Endothelial cell of umbilical vein (primary cell): ENCODE measurements around the gene TXNRD3. TPM values are rescaled to one million over a fixed set of nuclear protein-coding genes. Genes with fewer than 3 reads are reported as not detected.

Source experiments
- BruUV-seq: library from RNA; stranded (reverse); fragments of 400-500 nt; replicated peaks from 2 replicates; lab custom pipeline; 2021; lab: Mats Ljungman, UMichigan
- CTCF ChIA-PET: fragments of 300-600, 350-600 bp; sonication (Branson Sonifier 250); formaldehyde crosslinking; loops from one replicate; lab custom pipeline; 2021; ENCODE audit warnings: antibody characterized with exemption, inconsistent platforms; lab: Charles Lee
- POLR2A ChIA-PET: fragments of 300-600, 350-600 bp; sonication (Branson Sonifier 250); formaldehyde crosslinking; loops from one replicate; lab custom pipeline; 2021; ENCODE audit warnings: antibody characterized with exemption, inconsistent platforms; lab: Charles Lee
- DNase-seq: peaks from one replicate; pipeline ENCODE4 v3.0.0-alpha.2; 2011; ENCODE audit warnings: low read depth, low spot score
- FAIRE-seq: peaks from 2 replicates; lab custom pipeline; 2011; peaks lifted over from hg19 to GRCh38; lab: Jason Lieb, UNC
- H2AFZ ChIP-seq: 2 replicates; pipeline ENCODE4 v1.6.0; 2012; ENCODE audit warnings: low read depth, low read length, control low read depth, inconsistent platforms
- H3K27ac ChIP-seq: 2 replicates; pipeline ENCODE4 v1.5.1; 2011; ENCODE audit warnings: low read depth, mild to moderate bottlenecking, control low read depth, low read length, moderate library complexity; ENCODE audit not compliant: insufficient read depth
- H3K27me3 ChIP-seq, 2 experiments: 2 replicates each; pipeline versions ENCODE4 v1.6.0 to v1.6.1; 2011; ENCODE audit warnings: low read length in 2 of 2, mixed read lengths in 1 of 2; ENCODE audit not compliant: control insufficient read depth in 2 of 2, insufficient read depth in 2 of 2
- H3K36me3 ChIP-seq, 2 experiments: 2 replicates in 1 of 2; 3 replicates in 1 of 2; pipeline ENCODE4 v1.5.1; 2011; ENCODE audit warnings: low read length in 2 of 2, mild to moderate bottlenecking in 1 of 2, moderate library complexity in 1 of 2; ENCODE audit not compliant: control insufficient read depth in 2 of 2, insufficient read depth in 2 of 2; ENCODE audit errors: extremely low read depth in 1 of 2
- H3K4me1 ChIP-seq: 3 replicates; pipeline ENCODE4 v1.5.1; 2011; ENCODE audit warnings: mild to moderate bottlenecking, low read length; ENCODE audit not compliant: control insufficient read depth, insufficient read depth; ENCODE audit errors: extremely low read depth
- H3K4me2 ChIP-seq: 2 replicates; pipeline ENCODE4 v1.6.1; 2011; ENCODE audit warnings: low read length, control low read depth, mixed read lengths; ENCODE audit not compliant: insufficient read depth
- H3K4me3 ChIP-seq, 3 experiments: fragments of 200-600 bp in 1 of 3; sonication (generic), shearing (Covaris generic) in 1 of 3; replicated peaks in 1 of 3; 2 replicates each; pipeline ENCODE4 v1.5.1; 2011 to 2016; ENCODE audit warnings: control low read depth in 3 of 3, low read length in 3 of 3, mild to moderate bottlenecking in 2 of 3, inconsistent platforms in 1 of 3, low read depth in 1 of 3, moderate library complexity in 1 of 3; ENCODE audit not compliant: insufficient read depth in 1 of 3
- H3K79me2 ChIP-seq: 2 replicates; pipeline ENCODE4 v1.6.0; 2012; ENCODE audit warnings: low read length, inconsistent platforms; ENCODE audit not compliant: control insufficient read depth, insufficient read depth
- H3K9ac ChIP-seq: replicated peaks from 2 replicates; pipeline ENCODE3; 2011; ENCODE audit warnings: low read length, control low read depth; ENCODE audit not compliant: insufficient read depth; ENCODE audit errors: extremely low read depth
- H3K9me1 ChIP-seq: replicated peaks from 3 replicates; pipeline ENCODE4 v1.6.0; 2011; ENCODE audit warnings: mild to moderate bottlenecking, low read length; ENCODE audit not compliant: control insufficient read depth, insufficient read depth; ENCODE audit errors: extremely low read depth
- H3K9me3 ChIP-seq: replicated peaks from 2 replicates; pipeline ENCODE4 v1.5.1; 2012; ENCODE audit warnings: low read length, inconsistent platforms; ENCODE audit not compliant: control insufficient read depth, insufficient read depth
- H4K20me1 ChIP-seq: replicated peaks from 2 replicates; pipeline ENCODE3; 2011; ENCODE audit warnings: mild to moderate bottlenecking, low read length; ENCODE audit not compliant: control insufficient read depth, insufficient read depth; ENCODE audit errors: extremely low read depth
- CTCF ChIP-seq, 2 donors: IDR thresholded peaks; 1 replicate in 1 of 2; 2 replicates in 1 of 2; pipeline ENCODE4 v1.5.1; 2011; ENCODE audit warnings: low read length in 2 of 2, mild to moderate bottlenecking in 2 of 2, moderate library complexity in 2 of 2, control low read depth in 1 of 2, inconsistent platforms in 1 of 2, low read depth in 1 of 2; ENCODE audit not compliant: insufficient read depth in 1 of 2; ENCODE audit errors: extremely low read depth in 1 of 2
- EZH2 ChIP-seq: IDR thresholded peaks from 2 replicates; pipeline ENCODE4 v1.6.1; 2012; ENCODE audit warnings: borderline replicate concordance, low read depth, mild to moderate bottlenecking, moderate library complexity, low read length, inconsistent platforms; ENCODE audit not compliant: severe bottlenecking
- FOS ChIP-seq: IDR thresholded peaks from 2 replicates; pipeline ENCODE4 v1.6.1; 2011; ENCODE audit warnings: mild to moderate bottlenecking, low read length, moderate library complexity, borderline replicate concordance; ENCODE audit not compliant: insufficient read depth
- GATA2 ChIP-seq: IDR thresholded peaks from 2 replicates; pipeline ENCODE4 v1.7.0; 2011; ENCODE audit warnings: low read depth, mild to moderate bottlenecking, moderate library complexity, mixed read lengths, low read length; ENCODE audit not compliant: insufficient read length, insufficient read depth
- JUN ChIP-seq: IDR thresholded peaks from 2 replicates; pipeline ENCODE4 v1.6.1; 2011; ENCODE audit warnings: borderline replicate concordance, low read depth; ENCODE audit not compliant: insufficient read length, insufficient read depth
- MAX ChIP-seq: IDR thresholded peaks from 2 replicates; pipeline ENCODE4 v1.6.1; 2011; ENCODE audit not compliant: insufficient read depth, insufficient read length
- MYC ChIP-seq: IDR thresholded peaks from one replicate; pipeline ENCODE4 v1.6.1; 2011; ENCODE audit warnings: mild to moderate bottlenecking, low read depth, low read length
- POLR2A ChIP-seq: IDR thresholded peaks from 2 replicates; pipeline ENCODE4 v1.6.1; 2012; ENCODE audit warnings: low read depth, mild to moderate bottlenecking, control low read depth, low read length
- POLR2AphosphoS5 ChIP-seq: IDR thresholded peaks from 2 replicates; pipeline ENCODE4 v1.6.1; 2012; ENCODE audit warnings: low read depth, mild to moderate bottlenecking, control low read depth, low read length, moderate library complexity; ENCODE audit not compliant: insufficient read depth
- dilution Hi-C: fragments of 300-500 bp; cut with MboI; formaldehyde crosslinking; loops from one replicate; pipeline ENCODE4 v1.15.0; 2019; ENCODE audit warnings: low sequenced_read_pairs; ENCODE audit not compliant: extremely low pct_ligation_motif_present
- intact Hi-C: fragments of 100-400 bp; cut with micrococcal nuclease; formaldehyde crosslinking; loops from one replicate; pipeline ENCODE4 v1.10.0; 2022
- polyA plus RNA-seq, 4 experiments: library from polyadenylated mRNA; depleted of rRNA in 3 of 4; stranded (reverse) in 3 of 4; unstranded in 1 of 4; fragments of >200 nt; gene quantifications; 2 replicates each; pipeline versions ENCODE4 v1.2.1 to v1.2.3, GENCODE V29; 2011 to 2012; ENCODE audit warnings: missing spikeins in 1 of 4
- total RNA-seq: library from RNA; stranded (reverse); gene quantifications from 2 replicates; pipeline ENCODE4 v1.2.3, GENCODE V29; 2021

The TXNRD3 gene
- total and polyA plus RNA-seq, 2 donors (not counting 3 experiments of a cell fraction or from before 2014, with no cell fraction given) = 2.6 to 7.1 TPM

- POLR2A ChIA-PET = no interaction called here
- H4K20me1 ChIP-seq = no peaks in the 10 kb centered on the region
- H3K4me1 ChIP-seq = no peaks in the 10 kb centered on the region
- no TSS peak for BruUV-seq
- H3K9me3 ChIP-seq = no peaks in the 10 kb centered on the region
- no peak for TF ChIP-seq POLR2A
- no peak for TF ChIP-seq CTCF (IDR thresholded peaks at IDR 0.05; ENCODE audit: extremely low read depth in 1 of 2, insufficient read depth in 1 of 2, low read depth in 1 of 2, low read length in 2 of 2)
- TF ChIP-seq GATA2 = no peak
- TF ChIP-seq EZH2 = no peak
- no peak for TF ChIP-seq JUN
- no peak for TF ChIP-seq POLR2AphosphoS5
- TF ChIP-seq FOS = no peak
- TF ChIP-seq MYC = no peak
- TF ChIP-seq MAX = no peak
- no peak overlapping the region for H3K9ac ChIP-seq
- H3K27me3 ChIP-seq = peaks cover 9 to 18% of the 10 kb centered on the region in 2 experiments
- H3K79me2 ChIP-seq = no peaks in the 10 kb centered on the region
- no peaks in the 10 kb centered on the region for H3K36me3 ChIP-seq
- no peak overlapping the region for H3K4me2 ChIP-seq
- no peak overlapping the region for H3K27ac ChIP-seq
- intact Hi-C loops (no loop called here), dilution Hi-C loops (no loop called here)
- CTCF ChIA-PET = no interaction called here
- H2AFZ ChIP-seq = no peak overlapping the region
- H3K4me3 ChIP-seq = no peak overlapping the region
- no peaks in the 10 kb centered on the region for H3K9me1 ChIP-seq
- DNase-seq = no peak
- FAIRE-seq = no peak
Observed at GRCh38 chr3:126568776-126569342, 86.1 kb downstream of the TXNRD3 start.
